Brain microvascular endothelial cell (primary cell): Measurements from ENCODE around the gene ADGRD1.

Source experiments
- DNase-seq: peaks from one replicate; pipeline ENCODE4 v3.0.0-alpha.2; 2020
- H3K27ac ChIP-seq: fragments of 250-450 bp; sonication (Bioruptor Pico); 2 replicates; pipeline ENCODE4 v1.5.1; 2020; ENCODE audit warnings: mild to moderate bottlenecking, moderate library complexity
- H3K27me3 ChIP-seq: fragments of 250-450 bp; sonication (Bioruptor Pico); replicated peaks from 2 replicates; pipeline ENCODE4 v1.5.1; 2020; ENCODE audit warnings: mild to moderate bottlenecking
- H3K36me3 ChIP-seq: fragments of 250-450 bp; sonication (Bioruptor Pico); replicated peaks from 2 replicates; pipeline ENCODE4 v1.5.1; 2020; ENCODE audit warnings: mild to moderate bottlenecking
- H3K4me3 ChIP-seq: 2 replicates; pipeline ENCODE4 v1.5.1; 2011; ENCODE audit warnings: low read depth, mild to moderate bottlenecking, control low read depth, low read length, moderate library complexity
- in situ Hi-C: cut with HindIII; loops from 2 replicates; pipeline ENCODE4 v1.10.0; 2017; ENCODE audit warnings: low sequenced_read_pairs, low pct_ligation_motif_present
- TF ChIP-seq, protein P1 (sequence below): IDR thresholded peaks from 2 replicates; pipeline ENCODE4 v1.5.1; 2011; ENCODE audit warnings: low read depth, mild to moderate bottlenecking, moderate library complexity, low read length, control low read depth, inconsistent platforms; ENCODE audit errors: missing control alignments

The ADGRD1 gene

DNA sequence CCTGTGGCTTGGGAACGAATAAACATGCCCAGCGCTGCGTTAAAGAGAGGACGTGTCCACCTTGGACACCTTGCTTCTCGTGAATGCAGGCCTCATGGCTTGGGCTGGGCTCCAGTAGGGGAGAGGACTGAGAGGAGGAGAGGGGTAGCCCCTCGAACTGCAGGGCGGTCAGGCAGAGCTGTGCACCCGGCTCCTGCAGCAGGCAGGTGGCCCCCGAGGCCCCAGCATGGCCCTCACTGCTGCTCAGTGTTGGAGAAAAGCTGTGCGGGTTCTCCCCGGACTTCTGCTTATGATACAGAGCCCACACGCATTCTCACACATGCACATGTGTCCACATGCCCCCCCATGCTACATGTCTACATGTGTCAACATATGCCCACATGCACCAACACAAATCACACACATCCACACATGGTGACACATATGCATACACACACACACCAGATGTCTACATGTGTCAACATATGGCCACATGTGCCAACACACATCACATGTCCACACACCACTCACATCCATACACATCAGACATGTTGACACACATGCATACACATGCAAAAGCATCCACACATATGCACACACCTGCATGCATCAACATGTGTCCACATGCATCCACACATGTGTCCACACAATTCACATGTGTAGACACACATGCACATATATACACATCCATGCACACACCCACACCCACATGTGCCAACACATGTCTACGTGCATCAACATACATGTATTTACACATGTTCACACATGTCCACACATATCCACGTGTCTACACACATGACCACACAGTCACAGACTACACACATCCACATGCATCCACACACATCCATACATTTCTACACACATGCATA, 3.0 kb downstream of the ADGRD1 start:
- Histone ChIP-seq H3K4me3 (no peak overlapping the region), H3K36me3 (no peaks in the 10 kb centered on the region), H3K27me3 (peaks cover 19% of the 10 kb centered on the region), H3K27ac (no peak overlapping the region)
- TF ChIP-seq, protein P1, sequence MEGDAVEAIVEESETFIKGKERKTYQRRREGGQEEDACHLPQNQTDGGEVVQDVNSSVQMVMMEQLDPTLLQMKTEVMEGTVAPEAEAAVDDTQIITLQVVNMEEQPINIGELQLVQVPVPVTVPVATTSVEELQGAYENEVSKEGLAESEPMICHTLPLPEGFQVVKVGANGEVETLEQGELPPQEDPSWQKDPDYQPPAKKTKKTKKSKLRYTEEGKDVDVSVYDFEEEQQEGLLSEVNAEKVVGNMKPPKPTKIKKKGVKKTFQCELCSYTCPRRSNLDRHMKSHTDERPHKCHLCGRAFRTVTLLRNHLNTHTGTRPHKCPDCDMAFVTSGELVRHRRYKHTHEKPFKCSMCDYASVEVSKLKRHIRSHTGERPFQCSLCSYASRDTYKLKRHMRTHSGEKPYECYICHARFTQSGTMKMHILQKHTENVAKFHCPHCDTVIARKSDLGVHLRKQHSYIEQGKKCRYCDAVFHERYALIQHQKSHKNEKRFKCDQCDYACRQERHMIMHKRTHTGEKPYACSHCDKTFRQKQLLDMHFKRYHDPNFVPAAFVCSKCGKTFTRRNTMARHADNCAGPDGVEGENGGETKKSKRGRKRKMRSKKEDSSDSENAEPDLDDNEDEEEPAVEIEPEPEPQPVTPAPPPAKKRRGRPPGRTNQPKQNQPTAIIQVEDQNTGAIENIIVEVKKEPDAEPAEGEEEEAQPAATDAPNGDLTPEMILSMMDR = no peak
- in situ Hi-C loops = no loop called here
- no peak for DNase-seq

DNA sequence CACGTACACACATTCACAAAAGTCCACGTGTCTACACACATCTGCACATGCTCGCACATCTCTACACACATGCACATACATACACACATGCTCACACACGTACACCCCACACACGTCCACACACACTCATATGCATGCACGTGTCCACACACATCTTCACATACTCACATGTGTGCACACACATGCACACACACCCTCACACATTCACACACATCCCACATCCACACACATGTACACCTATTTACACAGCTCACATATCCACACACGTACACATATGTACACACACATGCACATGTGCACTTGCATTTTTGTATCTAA, 3.6 kb downstream of the ADGRD1 start:
- no peak overlapping the region for H3K4me3 ChIP-seq
- DNase-seq = no peak
- no peak overlapping the region for H3K27ac ChIP-seq
- TF ChIP-seq, protein P1 = no peak
- peaks cover 19% of the 10 kb centered on the region for H3K27me3 ChIP-seq
- in situ Hi-C loops = no loop called here
- no peaks in the 10 kb centered on the region for H3K36me3 ChIP-seq

DNA sequence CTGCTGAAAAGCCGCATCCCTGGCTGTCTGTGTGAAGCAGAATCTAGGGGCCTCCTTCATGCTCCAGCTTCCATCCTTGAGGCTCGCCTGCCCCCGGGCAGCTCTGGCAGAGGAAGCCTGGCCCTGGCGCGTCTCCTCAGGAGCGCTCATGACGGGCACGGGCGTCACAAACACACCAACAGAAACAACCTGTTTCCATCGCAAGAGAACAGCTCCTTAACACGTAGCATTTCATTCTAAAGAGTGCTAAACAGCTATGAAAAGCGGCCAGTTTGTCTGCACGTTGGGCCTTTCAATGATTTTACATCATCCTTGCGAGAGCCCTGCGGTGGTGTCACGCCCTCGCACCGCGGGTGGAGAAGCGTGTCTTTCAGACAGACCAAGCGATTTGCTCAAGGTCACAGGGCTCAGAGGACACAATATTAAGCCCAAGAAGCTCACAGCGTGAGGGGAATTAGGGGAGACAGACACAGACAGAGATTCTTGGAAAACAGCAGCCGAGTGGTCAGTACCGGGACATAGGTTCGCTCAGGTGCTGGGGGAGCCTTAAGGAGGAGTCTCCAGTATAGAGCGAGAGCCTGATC, 4.9 kb downstream of the ADGRD1 start:
- Histone ChIP-seq H3K27me3 (peaks cover 12% of the 10 kb centered on the region), H3K27ac (no peak overlapping the region), H3K4me3 (no peak overlapping the region), H3K36me3 (no peaks in the 10 kb centered on the region)
- no peak for DNase-seq
- TF ChIP-seq, protein P1 = no peak
- in situ Hi-C loops = no loop called here

DNA sequence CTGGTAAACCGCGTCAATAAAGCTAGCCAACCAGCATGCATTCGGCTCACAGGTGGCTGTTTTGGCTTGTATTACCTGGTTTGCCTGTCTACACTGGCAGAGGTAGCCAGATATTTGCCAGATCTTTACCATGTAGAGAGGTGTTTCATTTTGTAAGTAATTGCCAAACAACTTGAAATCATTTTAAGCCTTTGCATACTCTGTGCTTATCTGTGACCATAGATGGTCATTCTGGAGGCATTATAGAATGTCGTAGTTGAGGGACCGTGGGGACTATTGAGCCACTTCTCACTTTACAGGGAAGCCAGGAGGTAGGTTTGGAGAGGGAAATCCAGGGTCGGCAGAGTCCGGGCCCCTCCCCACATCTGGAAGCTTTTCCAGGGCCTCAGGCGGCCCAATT, 5.9 kb downstream of the ADGRD1 start:
- in situ Hi-C loops = no loop called here
- DNase-seq = no peak
- TF ChIP-seq, protein P1 = no peak

DNA sequence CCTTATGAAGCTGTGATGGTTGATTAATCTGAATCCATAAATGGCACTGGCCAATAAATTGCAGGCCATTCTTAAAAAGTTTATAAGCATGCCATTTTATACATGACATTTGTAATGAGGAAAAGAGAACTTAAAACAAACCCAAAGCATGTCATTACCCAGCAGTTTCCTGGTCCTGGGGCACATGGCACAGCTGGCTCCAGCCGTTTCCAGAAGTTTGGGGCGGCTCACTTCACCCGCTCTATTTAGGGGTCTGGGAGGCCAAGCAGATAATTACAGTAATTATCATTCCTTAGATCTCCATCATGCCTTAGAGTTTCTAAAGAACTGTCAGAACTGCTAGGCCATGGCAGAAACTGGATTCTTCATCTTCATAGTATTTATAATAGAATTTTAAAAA, 6.4 kb downstream of the ADGRD1 start:
- Histone ChIP-seq H3K4me3 (no peak overlapping the region), H3K36me3 (no peaks in the 10 kb centered on the region), H3K27ac (no peak overlapping the region), H3K27me3 (peaks cover 2% of the 10 kb centered on the region)
- TF ChIP-seq, protein P1 = no peak
- in situ Hi-C loops = no loop called here
- DNase-seq = no peak

More for the DNA sequence above, 5.9 kb downstream of the ADGRD1 start:
- Histone ChIP-seq H3K4me3 (no peak overlapping the region), H3K27me3 (peaks cover 3% of the 10 kb centered on the region), H3K27ac (no peak overlapping the region), H3K36me3 (no peaks in the 10 kb centered on the region)
